22Rv1 (cell line): Measurements from ENCODE around the gene JHY.

ENCODE experiments used
- H3K27ac ChIP-seq: fragments of 450-650 bp; 2 replicates; pipeline ENCODE4 v1.5.1; 2017
- ZFX ChIP-seq: fragments of 450-650 bp; IDR thresholded peaks from 2 replicates; pipeline ENCODE4 v1.6.1; 2017; ENCODE audit warnings: antibody characterized with exemption, borderline replicate concordance
- TF ChIP-seq, protein P1 (sequence below): fragments of 450-650 bp; IDR thresholded peaks from 2 replicates; pipeline ENCODE4 v1.5.1; 2017; ENCODE audit warnings: mild to moderate bottlenecking

JHY gene

DNA sequence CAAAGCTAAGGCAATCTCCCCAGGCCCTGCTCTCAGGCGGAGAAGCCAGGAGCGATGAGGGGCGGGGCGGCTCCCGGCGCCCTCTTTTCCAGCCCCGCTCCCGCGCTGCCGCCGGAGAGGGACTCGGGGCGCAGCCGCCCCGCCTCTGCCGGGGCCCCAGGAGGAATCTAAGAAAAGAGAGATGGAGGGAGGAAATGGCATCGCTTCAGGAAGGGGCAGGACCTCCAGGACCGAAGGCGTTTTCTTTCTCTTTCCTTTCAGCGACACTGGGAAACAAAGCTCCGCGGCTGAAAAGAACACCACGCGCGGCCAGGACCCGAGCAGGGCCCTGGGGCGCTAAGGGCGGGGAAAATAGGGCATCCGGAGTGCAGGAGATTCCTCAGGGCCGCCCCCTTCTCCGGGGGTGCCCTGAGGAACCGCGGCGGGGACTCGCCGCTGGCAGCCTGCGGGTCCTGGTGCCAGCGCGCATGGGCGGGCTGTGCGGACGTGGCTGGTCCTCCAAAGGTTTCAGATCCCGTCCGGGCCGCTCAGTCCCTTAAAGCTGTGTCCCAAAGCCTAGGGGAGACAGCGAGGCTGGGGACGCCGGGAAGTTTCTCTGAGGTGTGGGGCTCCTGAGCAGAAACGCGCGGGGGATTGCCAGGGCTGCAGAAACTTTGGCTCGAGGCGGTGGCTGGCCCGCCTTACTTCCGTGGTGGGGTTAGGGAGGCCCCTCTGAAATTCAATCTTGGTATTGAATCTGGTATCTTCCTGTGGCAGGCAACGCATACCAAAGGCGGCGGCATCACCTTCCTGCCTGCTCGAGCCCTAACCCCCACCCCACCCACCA lies 101.8 kb downstream of the JHY start:
- no peak overlapping the region for H3K27ac ChIP-seq
- TF ChIP-seq, protein P1, sequence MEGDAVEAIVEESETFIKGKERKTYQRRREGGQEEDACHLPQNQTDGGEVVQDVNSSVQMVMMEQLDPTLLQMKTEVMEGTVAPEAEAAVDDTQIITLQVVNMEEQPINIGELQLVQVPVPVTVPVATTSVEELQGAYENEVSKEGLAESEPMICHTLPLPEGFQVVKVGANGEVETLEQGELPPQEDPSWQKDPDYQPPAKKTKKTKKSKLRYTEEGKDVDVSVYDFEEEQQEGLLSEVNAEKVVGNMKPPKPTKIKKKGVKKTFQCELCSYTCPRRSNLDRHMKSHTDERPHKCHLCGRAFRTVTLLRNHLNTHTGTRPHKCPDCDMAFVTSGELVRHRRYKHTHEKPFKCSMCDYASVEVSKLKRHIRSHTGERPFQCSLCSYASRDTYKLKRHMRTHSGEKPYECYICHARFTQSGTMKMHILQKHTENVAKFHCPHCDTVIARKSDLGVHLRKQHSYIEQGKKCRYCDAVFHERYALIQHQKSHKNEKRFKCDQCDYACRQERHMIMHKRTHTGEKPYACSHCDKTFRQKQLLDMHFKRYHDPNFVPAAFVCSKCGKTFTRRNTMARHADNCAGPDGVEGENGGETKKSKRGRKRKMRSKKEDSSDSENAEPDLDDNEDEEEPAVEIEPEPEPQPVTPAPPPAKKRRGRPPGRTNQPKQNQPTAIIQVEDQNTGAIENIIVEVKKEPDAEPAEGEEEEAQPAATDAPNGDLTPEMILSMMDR, result no peak
- TF ChIP-seq ZFX, result no peak

DNA sequence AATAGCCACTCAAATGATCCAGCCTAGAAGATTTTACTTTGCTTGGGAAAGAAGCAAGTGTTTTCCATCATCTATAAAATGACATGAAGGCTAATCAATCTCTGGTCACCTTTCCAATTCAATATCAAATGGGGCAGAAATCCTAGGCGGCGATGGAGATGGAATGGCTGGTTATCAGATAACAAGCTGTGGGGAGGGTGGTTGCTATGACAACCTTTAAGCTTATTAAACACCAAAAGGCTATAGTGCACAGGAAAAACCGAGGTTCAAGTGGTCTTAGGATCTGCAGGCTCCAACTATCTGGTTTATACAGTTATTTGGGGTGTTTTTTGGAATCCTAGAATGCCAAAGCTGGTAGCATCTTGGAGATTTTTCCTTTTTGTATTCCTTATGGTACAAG lies 113.0 kb downstream of the JHY start:
- TF ChIP-seq, protein P1, result no peak
- no peak for TF ChIP-seq ZFX
- H3K27ac ChIP-seq, result no peak overlapping the region

DNA sequence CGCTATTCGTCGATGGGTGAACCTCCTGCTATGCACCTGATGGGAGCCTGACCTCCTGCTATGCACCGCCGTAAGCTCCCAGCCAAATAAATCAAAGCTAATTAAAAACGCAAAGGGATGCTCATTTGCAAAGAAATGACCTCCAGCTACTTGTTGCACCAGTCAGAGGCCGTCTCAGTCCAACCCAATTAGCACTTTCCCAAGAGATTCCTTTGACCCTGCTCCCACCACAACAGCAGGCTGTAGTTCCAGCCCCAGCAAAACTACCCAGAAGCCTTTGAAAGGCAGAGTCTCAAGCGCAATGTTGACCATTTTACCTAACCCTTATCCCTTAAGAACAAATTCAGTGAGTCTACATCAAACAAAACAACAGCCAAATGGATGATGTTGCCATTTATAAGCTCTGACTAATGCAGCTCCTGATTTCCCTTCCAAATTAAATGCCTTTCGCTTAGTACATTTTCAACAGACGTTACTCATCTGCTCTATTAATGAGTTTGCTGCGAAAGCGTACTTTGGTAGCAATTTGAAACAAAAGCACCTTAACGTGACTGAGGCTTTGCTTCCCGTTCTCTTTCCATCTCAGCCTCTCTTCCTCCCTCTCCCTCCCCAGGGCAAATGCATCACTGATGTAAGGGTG lies 116.3 kb downstream of the JHY start:
- TF ChIP-seq ZFX, result no peak
- TF ChIP-seq, protein P1, result no peak
- H3K27ac ChIP-seq, result no peak overlapping the region

DNA sequence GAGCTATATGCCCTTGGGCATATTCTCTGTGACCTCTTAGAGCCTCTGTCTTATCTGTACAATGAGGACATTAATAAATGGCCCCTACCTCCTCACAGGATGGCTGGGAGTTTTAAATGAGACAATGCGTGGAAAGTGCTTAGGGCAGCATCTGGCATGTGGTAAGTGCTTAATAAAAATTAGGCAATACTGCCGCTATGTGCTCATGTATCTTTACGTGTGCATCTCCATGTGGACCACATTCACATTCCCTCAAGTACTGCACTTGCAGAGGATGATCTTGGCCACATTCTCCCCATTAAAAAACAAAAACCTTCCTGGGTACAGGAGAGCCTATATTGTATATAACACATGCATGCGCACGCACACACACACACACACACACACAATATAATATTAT lies 118.2 kb downstream of the JHY start:
- no peak overlapping the region for H3K27ac ChIP-seq
- TF ChIP-seq ZFX, result no peak
- TF ChIP-seq, protein P1, result no peak

DNA sequence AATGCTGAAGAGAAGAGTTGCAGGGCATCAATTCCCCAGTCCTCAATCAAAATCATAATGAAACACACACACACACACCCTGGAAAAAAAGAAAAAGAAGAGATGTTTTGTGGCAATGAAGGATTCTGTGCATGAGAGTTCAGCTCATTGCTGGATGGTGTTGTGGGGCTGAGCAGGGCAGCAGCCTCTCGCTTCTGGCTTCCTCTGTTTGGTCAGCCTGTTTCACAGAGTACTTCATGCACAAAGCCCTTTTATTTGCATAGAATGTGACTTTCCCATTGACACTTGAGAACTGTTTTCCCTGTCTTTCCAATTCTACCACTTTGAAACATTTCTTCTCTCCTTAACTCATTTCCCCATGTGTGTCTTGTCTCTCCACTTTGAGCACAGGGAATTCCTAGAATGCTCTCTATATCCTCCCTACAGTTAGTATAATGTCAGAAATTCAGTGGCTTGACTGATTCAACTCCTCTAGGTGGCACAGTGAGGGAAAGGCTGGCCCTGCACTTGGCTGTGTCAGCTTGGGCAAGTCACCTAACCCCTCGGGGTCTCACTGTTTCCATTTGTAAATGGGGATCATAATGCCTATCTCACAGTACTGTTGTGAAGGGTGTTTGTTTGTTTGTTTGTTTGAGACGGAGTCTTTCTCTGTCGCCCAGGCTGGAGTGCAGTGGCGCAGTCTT lies 124.4 kb downstream of the JHY start:
- TF ChIP-seq, protein P1, result no peak
- no peak for TF ChIP-seq ZFX
- H3K27ac ChIP-seq, result no peak overlapping the region
